Heart left ventricle (tissue), 13 donors: ENCODE measurements around the gene ZNRD2.

Experiments used
- CTCF ChIP-seq, 12 donors: fragments of 200-600 bp; sonication (generic) in 4 of 12; IDR thresholded peaks; one replicate each; pipeline versions ENCODE4 v1.5.0 to v1.8.0; 2018 to 2022; ENCODE audit warnings: antibody characterized with exemption in 12 of 12, mild to moderate bottlenecking in 5 of 12
- POLR2A ChIP-seq, 2 donors: fragments of 450-650 bp; IDR thresholded peaks; one replicate each; pipeline ENCODE4 v1.6.1; 2017; ENCODE audit warnings: antibody characterized with exemption in 2 of 2, mild to moderate bottlenecking in 2 of 2, moderate library complexity in 2 of 2
- donor health status: ischemic (EF 13 %, LVEDD 7.1; RV severe dilation, severe dysfunction).
- donor health status: DM: no; HTN: yes; CAD: no.
- donor health status: DM: no; HTN: no; CAD: no.
- donor health status: ischemic (EF 25% LVEDD 6.9; RV normal size, moderate dysfunction).
- donor health status: ischemic (EF 25% LVEDD 5.7; RV mildly dilated, moderate dysfunction).
- donor health status: ischemic (EF 35%, LVEDD 5.7; RV mildly dilated, moderate dysfunction).
- donor health status: nonischemic (EF 11% LVEDD 7.7; RV severe dilation, severe dysfunction).
- donor health status: DM: yes; HTN: yes; CAD: no.
- donor health status: PGD.
- donor health status: ischemic (EF 29% LVEDD 5.4; RV normal size, mild dysfunction).
- donor health status: nonischemic (EF 23%, LVEDD 6.1; RV moderate dilation, normal function).

- TF ChIP-seq CTCF (IDR thresholded peaks at IDR 0.05) (no peak), POLR2A (IDR thresholded peaks at IDR 0.05) (no peak)
These were observed 23.9 kb upstream of the ZNRD2 start for GRCh38 chr11:65546217-65546958.
